ENCODE data around the gene GCGR. TPM values are rescaled to one million over a fixed set of nuclear protein-coding genes. Genes with fewer than 3 reads are reported as not detected.

The GCGR gene
- total RNA-seq, 2 experiments from 2014 or later, result not detected

DNA sequence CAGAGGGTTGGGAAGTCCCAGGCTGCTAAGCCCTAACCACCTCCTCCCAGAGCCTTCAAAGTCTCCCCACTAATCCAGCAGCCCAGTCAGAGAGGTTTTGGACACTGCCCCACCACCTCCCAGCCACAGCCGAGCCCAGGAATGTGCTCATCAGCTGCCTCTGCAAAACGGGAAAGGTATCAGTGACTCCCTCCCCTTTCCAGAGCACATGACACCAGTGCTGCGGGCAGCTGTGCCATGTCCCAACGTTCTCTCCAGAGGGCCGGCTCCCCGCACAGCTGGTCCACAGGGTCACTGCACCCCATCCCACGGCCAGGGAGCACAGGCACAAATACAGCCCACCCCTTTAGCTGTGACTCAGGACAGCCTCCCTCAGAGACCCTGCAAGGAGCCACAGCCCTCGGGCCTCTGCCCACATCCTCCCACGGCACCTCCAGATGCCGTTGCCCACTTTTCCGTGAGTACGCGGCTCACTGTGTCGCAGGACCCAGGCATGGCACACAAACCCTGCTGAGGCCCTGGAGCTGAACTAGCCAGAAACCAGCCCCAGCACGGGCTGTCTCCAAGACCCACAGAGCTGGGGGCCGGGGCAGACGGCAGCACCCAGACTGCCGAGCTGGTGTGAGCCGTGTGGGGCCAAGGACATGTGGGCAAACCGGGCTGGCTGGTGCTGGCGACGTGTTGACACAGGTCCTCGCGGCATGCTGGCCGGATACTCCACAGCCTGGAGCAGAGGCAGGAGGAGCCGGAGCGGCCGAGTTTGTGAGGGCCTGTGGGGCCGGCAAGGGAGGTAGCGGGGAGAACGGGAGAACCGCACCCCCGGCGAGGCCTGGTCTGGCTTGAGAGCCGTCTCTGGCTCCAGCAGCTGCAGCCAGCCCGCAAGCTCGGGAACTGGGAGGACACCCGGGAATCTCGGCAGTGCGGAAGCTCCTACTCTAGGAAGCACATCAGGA lies 37.2 kb downstream of the GCGR start:
- Histone ChIP-seq H2AFZ (ENCODE audit: low read length) (no peak overlapping the region), H3K9me3 (ENCODE audit: low read length) (no peaks in the 10 kb centered on the region), H3K27ac (ENCODE audit: low read depth, low read length, poor library complexity, severe bottlenecking) (no peak overlapping the region), H3K36me3 (ENCODE audit: insufficient read depth, low read length) (peaks cover 39% of the 10 kb centered on the region), H3K4me3 (ENCODE audit: low read depth, low read length, poor library complexity, severe bottlenecking) (no peak overlapping the region), H3K4me1 (ENCODE audit: insufficient read depth, low read length, poor library complexity, severe bottlenecking) (no peaks in the 10 kb centered on the region), H3K79me2 (ENCODE audit: insufficient read depth, low read depth, low read length) (no peaks in the 10 kb centered on the region), H3K9me2 (ENCODE audit: insufficient read depth, low read length) (no peaks in the 10 kb centered on the region), H4K20me1 (ENCODE audit: insufficient read depth, low read length) (no peaks in the 10 kb centered on the region), H3K4me2 (ENCODE audit: low read length) (no peak overlapping the region)
- intact Hi-C loops (cut with micrococcal nuclease; ENCODE audit: unreplicated experiment), result no loop called here
- no peak for DNase-seq (ENCODE audit: low spot score)
- POLR2A ChIA-PET, result no interaction called here
- TF ChIP-seq EZH2phosphoT487 (IDR thresholded peaks at IDR 0.05; ENCODE audit: borderline replicate concordance, low read depth, low read length), result no peak
- TF ChIP-seq, protein P1, sequence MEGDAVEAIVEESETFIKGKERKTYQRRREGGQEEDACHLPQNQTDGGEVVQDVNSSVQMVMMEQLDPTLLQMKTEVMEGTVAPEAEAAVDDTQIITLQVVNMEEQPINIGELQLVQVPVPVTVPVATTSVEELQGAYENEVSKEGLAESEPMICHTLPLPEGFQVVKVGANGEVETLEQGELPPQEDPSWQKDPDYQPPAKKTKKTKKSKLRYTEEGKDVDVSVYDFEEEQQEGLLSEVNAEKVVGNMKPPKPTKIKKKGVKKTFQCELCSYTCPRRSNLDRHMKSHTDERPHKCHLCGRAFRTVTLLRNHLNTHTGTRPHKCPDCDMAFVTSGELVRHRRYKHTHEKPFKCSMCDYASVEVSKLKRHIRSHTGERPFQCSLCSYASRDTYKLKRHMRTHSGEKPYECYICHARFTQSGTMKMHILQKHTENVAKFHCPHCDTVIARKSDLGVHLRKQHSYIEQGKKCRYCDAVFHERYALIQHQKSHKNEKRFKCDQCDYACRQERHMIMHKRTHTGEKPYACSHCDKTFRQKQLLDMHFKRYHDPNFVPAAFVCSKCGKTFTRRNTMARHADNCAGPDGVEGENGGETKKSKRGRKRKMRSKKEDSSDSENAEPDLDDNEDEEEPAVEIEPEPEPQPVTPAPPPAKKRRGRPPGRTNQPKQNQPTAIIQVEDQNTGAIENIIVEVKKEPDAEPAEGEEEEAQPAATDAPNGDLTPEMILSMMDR (conservative IDR thresholded peaks at IDR 0.05; ENCODE audit: low read length), result no peak
- CTCF ChIA-PET (ENCODE audit: unreplicated experiment), result interaction anchor here (0.6 kb wide), 1 partner anchor 18 kb away, joined by 4 read pairs; no protein-coding TSS in a partner anchor
- no TSS peak for BruUV-seq (replicated peaks)

- no peaks in the 10 kb centered on the region for H3K9me3 ChIP-seq (ENCODE audit: low read length)
- H3K9me2 ChIP-seq (ENCODE audit: insufficient read depth, low read length), result no peaks in the 10 kb centered on the region
- H3K4me2 ChIP-seq (ENCODE audit: low read length), result no peak overlapping the region
- CTCF ChIA-PET (ENCODE audit: unreplicated experiment), result interaction anchor here (0.6 kb wide), 1 partner anchor 17 kb away, joined by 4 read pairs; no protein-coding TSS in a partner anchor
- H3K4me3 ChIP-seq (ENCODE audit: low read depth, low read length, poor library complexity, severe bottlenecking), result no peak overlapping the region
- DNase-seq (ENCODE audit: low spot score), result no peak
- no peaks in the 10 kb centered on the region for H3K79me2 ChIP-seq (ENCODE audit: insufficient read depth, low read depth, low read length)
- H4K20me1 ChIP-seq (ENCODE audit: insufficient read depth, low read length), result no peaks in the 10 kb centered on the region
- intact Hi-C loops (cut with micrococcal nuclease; ENCODE audit: unreplicated experiment), result no loop called here
- H3K4me1 ChIP-seq (ENCODE audit: insufficient read depth, low read length, poor library complexity, severe bottlenecking), result no peaks in the 10 kb centered on the region
- H2AFZ ChIP-seq (ENCODE audit: low read length), result no peak overlapping the region
- no peak overlapping the region for H3K27ac ChIP-seq (ENCODE audit: low read depth, low read length, poor library complexity, severe bottlenecking)
- no peak for TF ChIP-seq EZH2phosphoT487 (IDR thresholded peaks at IDR 0.05; ENCODE audit: borderline replicate concordance, low read depth, low read length)
- TF ChIP-seq, protein P1 (conservative IDR thresholded peaks at IDR 0.05; ENCODE audit: low read length), result no peak
- POLR2A ChIA-PET, result no interaction called here
- H3K36me3 ChIP-seq (ENCODE audit: insufficient read depth, low read length), result peaks cover 46% of the 10 kb centered on the region
- BruUV-seq (replicated peaks), result no TSS peak
Observed at GRCh38 chr17:81841866-81842265, 37.9 kb downstream of the GCGR start.

- H3K4me3 ChIP-seq (ENCODE audit: low read depth, low read length, poor library complexity, severe bottlenecking), result no peak overlapping the region
- BruUV-seq (replicated peaks), result no TSS peak
- no peak for DNase-seq (ENCODE audit: low spot score)
- H3K4me2 ChIP-seq (ENCODE audit: low read length), result no peak overlapping the region
- intact Hi-C loops (cut with micrococcal nuclease; ENCODE audit: unreplicated experiment), result no loop called here
- no peaks in the 10 kb centered on the region for H3K79me2 ChIP-seq (ENCODE audit: insufficient read depth, low read depth, low read length)
- H3K36me3 ChIP-seq (ENCODE audit: insufficient read depth, low read length), result peaks cover 51% of the 10 kb centered on the region
- TF ChIP-seq, protein P1 (conservative IDR thresholded peaks at IDR 0.05; ENCODE audit: low read length), result no peak
- TF ChIP-seq EZH2phosphoT487 (IDR thresholded peaks at IDR 0.05; ENCODE audit: borderline replicate concordance, low read depth, low read length), result no peak
- no peaks in the 10 kb centered on the region for H3K4me1 ChIP-seq (ENCODE audit: insufficient read depth, low read length, poor library complexity, severe bottlenecking)
- POLR2A ChIA-PET, result interaction anchor here (0.7 kb wide), 1 partner anchor 9 kb away, joined by 3 read pairs; no protein-coding TSS in a partner anchor
- no peaks in the 10 kb centered on the region for H3K9me2 ChIP-seq (ENCODE audit: insufficient read depth, low read length)
- CTCF ChIA-PET (ENCODE audit: unreplicated experiment), result interaction anchor here (0.6 kb wide), 1 partner anchor 16 kb away, joined by 4 read pairs; no protein-coding TSS in a partner anchor
- no peak overlapping the region for H2AFZ ChIP-seq (ENCODE audit: low read length)
- H3K27ac ChIP-seq (ENCODE audit: low read depth, low read length, poor library complexity, severe bottlenecking), result no peak overlapping the region
- H4K20me1 ChIP-seq (ENCODE audit: insufficient read depth, low read length), result no peaks in the 10 kb centered on the region
- no peaks in the 10 kb centered on the region for H3K9me3 ChIP-seq (ENCODE audit: low read length)
Observed at GRCh38 chr17:81842378-81842724, 38.4 kb downstream of the GCGR start.

All from OCI-LY7 (cell line).